Keratinocyte (primary cell): ENCODE results near the gene UPK3A. TPM values are rescaled to one million over a fixed set of nuclear protein-coding genes. Genes with fewer than 3 reads are reported as not detected.

ENCODE experiments used
- DNase-seq: peaks from one replicate; pipeline ENCODE4 v3.0.0-alpha.2; 2011; ENCODE audit warnings: low read depth, missing footprints, low spot score
- FAIRE-seq: peaks from 2 replicates; lab custom pipeline; 2011; peaks lifted over from hg19 to GRCh38; lab: Jason Lieb, UNC
- H2AFZ ChIP-seq: 2 replicates; pipeline ENCODE4 v1.6.0; 2012; ENCODE audit warnings: low read length, control low read depth, inconsistent platforms; ENCODE audit not compliant: control insufficient read depth
- H3K27ac ChIP-seq: 2 replicates; pipeline ENCODE4 v1.5.1; 2011; ENCODE audit warnings: low read length; ENCODE audit not compliant: control insufficient read depth, insufficient read depth
- H3K27me3 ChIP-seq: 3 replicates; pipeline ENCODE4 v1.6.0; 2011; ENCODE audit warnings: low read length; ENCODE audit not compliant: control insufficient read depth, insufficient read depth; ENCODE audit errors: extremely low read depth
- H3K36me3 ChIP-seq, 2 experiments: 2 replicates in 1 of 2; 3 replicates in 1 of 2; pipeline ENCODE4 v1.5.1; 2011; ENCODE audit warnings: low read length in 2 of 2, mild to moderate bottlenecking in 1 of 2; ENCODE audit not compliant: control insufficient read depth in 2 of 2, insufficient read depth in 2 of 2; ENCODE audit errors: extremely low read depth in 1 of 2
- H3K4me1 ChIP-seq: 3 replicates; pipeline ENCODE4 v1.5.1; 2011; ENCODE audit warnings: low read length; ENCODE audit not compliant: control insufficient read depth, insufficient read depth; ENCODE audit errors: extremely low read depth
- H3K4me2 ChIP-seq: 3 replicates; pipeline ENCODE4 v1.6.0; 2011; ENCODE audit warnings: low read depth, low read length; ENCODE audit not compliant: control insufficient read depth, insufficient read depth; ENCODE audit errors: extremely low read depth
- H3K4me3 ChIP-seq, 3 experiments: fragments of 200-600 bp in 1 of 3; sonication (generic) in 1 of 3; 2 replicates in 2 of 3; 3 replicates in 1 of 3; pipeline ENCODE4 v1.5.1; 2011 to 2016; ENCODE audit warnings: low read length in 3 of 3, mild to moderate bottlenecking in 3 of 3, control low read depth in 2 of 3, inconsistent platforms in 1 of 3, low read depth in 1 of 3, mixed read lengths in 1 of 3, mixed run types in 1 of 3, moderate library complexity in 1 of 3; ENCODE audit not compliant: control insufficient read depth in 2 of 3, insufficient read depth in 2 of 3; ENCODE audit errors: extremely low read depth in 1 of 3
- H3K79me2 ChIP-seq: 2 replicates; pipeline ENCODE4 v1.6.0; 2012; ENCODE audit warnings: low read length; ENCODE audit not compliant: control insufficient read depth, insufficient read depth
- H3K9ac ChIP-seq: 3 replicates; pipeline ENCODE4 v1.6.0; 2011; ENCODE audit warnings: low read length; ENCODE audit not compliant: control insufficient read depth, insufficient read depth; ENCODE audit errors: extremely low read depth
- H3K9me1 ChIP-seq: 3 replicates; pipeline ENCODE4 v1.6.0; 2011; ENCODE audit warnings: low read length; ENCODE audit not compliant: control insufficient read depth, insufficient read depth; ENCODE audit errors: extremely low read depth
- H3K9me3 ChIP-seq: 2 replicates; pipeline ENCODE4 v1.5.1; 2012; ENCODE audit warnings: low read depth, low read length; ENCODE audit not compliant: control insufficient read depth
- H4K20me1 ChIP-seq: 3 replicates; pipeline ENCODE4 v1.6.0; 2011; ENCODE audit warnings: low read length; ENCODE audit not compliant: control insufficient read depth, insufficient read depth; ENCODE audit errors: extremely low read depth
- EZH2 ChIP-seq: IDR thresholded peaks from one replicate; pipeline ENCODE4 v1.6.1; 2012; ENCODE audit warnings: inconsistent platforms, mild to moderate bottlenecking, low read length, moderate library complexity
- dilution Hi-C: fragments of 300-500 bp; cut with MboI; formaldehyde crosslinking; loops from one replicate; pipeline ENCODE4 v1.7.0; 2020; ENCODE audit warnings: low sequenced_read_pairs; ENCODE audit not compliant: extremely low pct_ligation_motif_present
- polyA plus RNA-seq, 5 experiments: library from polyadenylated mRNA; depleted of rRNA in 3 of 5; stranded (reverse) in 3 of 5; stranded (forward) in 1 of 5; unstranded in 1 of 5; fragments of >200 nt; gene quantifications; 1 replicate in 1 of 5; 2 replicates in 3 of 5; 3 replicates in 1 of 5; pipeline versions ENCODE4 v1.2.1 to v1.2.3, GENCODE V29; 2011 to 2012; ENCODE audit warnings: missing spikeins in 2 of 5, low read depth in 1 of 5, low replicate concordance in 1 of 5
- TF ChIP-seq, protein P1 (sequence below), 3 experiments: IDR thresholded peaks in 1 of 3; conservative IDR thresholded peaks in 1 of 3; optimal IDR thresholded peaks in 1 of 3; 2 replicates in 2 of 3; 3 replicates in 1 of 3; pipeline versions ENCODE3 to v1.5.1; 2011; ENCODE audit warnings: low read length in 3 of 3, mild to moderate bottlenecking in 3 of 3, moderate library complexity in 2 of 3, control low read depth in 1 of 3, inconsistent platforms in 1 of 3; ENCODE audit not compliant: insufficient read depth in 2 of 3; ENCODE audit errors: extremely low read depth in 1 of 3

Gene UPK3A
- polyA plus RNA-seq, 1 donor (not counting 4 experiments of a cell fraction or from before 2014, with no cell fraction given): not detected

GRCh38 chr22:45298934-45299505 is 14.3 kb downstream of the UPK3A start:
- H4K20me1 ChIP-seq: no peaks in the 10 kb centered on the region
- no peak overlapping the region for H3K4me2 ChIP-seq
- dilution Hi-C loops: no loop called here
- H3K36me3 ChIP-seq: no peaks in the 10 kb centered on the region
- peaks cover 6% of the 10 kb centered on the region for H3K27me3 ChIP-seq
- H2AFZ ChIP-seq: no peak overlapping the region
- no peak for DNase-seq
- no peak for TF ChIP-seq EZH2
- TF ChIP-seq, protein P1, sequence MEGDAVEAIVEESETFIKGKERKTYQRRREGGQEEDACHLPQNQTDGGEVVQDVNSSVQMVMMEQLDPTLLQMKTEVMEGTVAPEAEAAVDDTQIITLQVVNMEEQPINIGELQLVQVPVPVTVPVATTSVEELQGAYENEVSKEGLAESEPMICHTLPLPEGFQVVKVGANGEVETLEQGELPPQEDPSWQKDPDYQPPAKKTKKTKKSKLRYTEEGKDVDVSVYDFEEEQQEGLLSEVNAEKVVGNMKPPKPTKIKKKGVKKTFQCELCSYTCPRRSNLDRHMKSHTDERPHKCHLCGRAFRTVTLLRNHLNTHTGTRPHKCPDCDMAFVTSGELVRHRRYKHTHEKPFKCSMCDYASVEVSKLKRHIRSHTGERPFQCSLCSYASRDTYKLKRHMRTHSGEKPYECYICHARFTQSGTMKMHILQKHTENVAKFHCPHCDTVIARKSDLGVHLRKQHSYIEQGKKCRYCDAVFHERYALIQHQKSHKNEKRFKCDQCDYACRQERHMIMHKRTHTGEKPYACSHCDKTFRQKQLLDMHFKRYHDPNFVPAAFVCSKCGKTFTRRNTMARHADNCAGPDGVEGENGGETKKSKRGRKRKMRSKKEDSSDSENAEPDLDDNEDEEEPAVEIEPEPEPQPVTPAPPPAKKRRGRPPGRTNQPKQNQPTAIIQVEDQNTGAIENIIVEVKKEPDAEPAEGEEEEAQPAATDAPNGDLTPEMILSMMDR (optimal IDR thresholded peaks at IDR 0.05 in 1 of 3, IDR thresholded peaks at IDR 0.05 in 1 of 3, conservative IDR thresholded peaks at IDR 0.05 in 1 of 3; ENCODE audit: extremely low read depth in 1 of 3, insufficient read depth in 2 of 3, low read length in 3 of 3): no peak
- no peaks in the 10 kb centered on the region for H3K79me2 ChIP-seq
- FAIRE-seq: no peak
- H3K4me1 ChIP-seq: no peaks in the 10 kb centered on the region
- H3K27ac ChIP-seq: no peak overlapping the region
- no peak overlapping the region for H3K4me3 ChIP-seq
- no peak overlapping the region for H3K9ac ChIP-seq
- H3K9me3 ChIP-seq: no peaks in the 10 kb centered on the region
- no peaks in the 10 kb centered on the region for H3K9me1 ChIP-seq

GRCh38 chr22:45302751-45303150 is 18.0 kb downstream of the UPK3A start:
- dilution Hi-C loops: no loop called here
- Histone ChIP-seq H4K20me1 (no peaks in the 10 kb centered on the region), H2AFZ (no peak overlapping the region), H3K27ac (no peak overlapping the region), H3K4me2 (no peak overlapping the region), H3K9ac (no peak overlapping the region), H3K27me3 (no peaks in the 10 kb centered on the region), H3K79me2 (no peaks in the 10 kb centered on the region), H3K9me3 (no peaks in the 10 kb centered on the region), H3K4me3 (no peak overlapping the region), H3K4me1 (no peaks in the 10 kb centered on the region), H3K36me3 (no peaks in the 10 kb centered on the region), H3K9me1 (no peaks in the 10 kb centered on the region)
- DNase-seq (no peak), FAIRE-seq (no peak)
- TF ChIP-seq, protein P1 (optimal IDR thresholded peaks at IDR 0.05 in 1 of 3, IDR thresholded peaks at IDR 0.05 in 1 of 3, conservative IDR thresholded peaks at IDR 0.05 in 1 of 3; ENCODE audit: extremely low read depth in 1 of 3, insufficient read depth in 2 of 3, low read length in 3 of 3): no peak
- no peak for TF ChIP-seq EZH2
